Right lobe of liver (tissue), 6 donors: ENCODE measurements around the gene DNAAF8. TPM values are rescaled to one million over a fixed set of nuclear protein-coding genes. Genes with fewer than 3 reads are reported as not detected.

Experiments
- ATAC-seq, 4 donors: fragments of 200-7000 bp; cut with Tn5 transposase; one replicate each; pipeline ENCODE4 v1.9.1; 2020; ENCODE audit warnings: mild to moderate bottlenecking in 4 of 4, moderate library complexity in 4 of 4
- DNase-seq, 3 donors: peaks; one replicate each; pipeline ENCODE4 v3.0.0-alpha.2; 2020
- H3K27ac ChIP-seq, 3 donors: fragments of 200-600 bp; one replicate each; pipeline ENCODE4 v1.8.0; 2022
- H3K27me3 ChIP-seq, 2 donors: fragments of 200-600 bp; one replicate each; pipeline ENCODE4 v1.8.0; 2022
- H3K36me3 ChIP-seq, 4 donors: fragments of 200-600 bp; sonication (generic) in 1 of 4; one replicate each; pipeline versions ENCODE4 v1.5.1 to v1.8.0; 2017 to 2022; ENCODE audit warnings: control low read depth in 1 of 4
- H3K4me1 ChIP-seq, 4 donors: fragments of 200-600 bp; sonication (generic) in 1 of 4; one replicate each; pipeline versions ENCODE4 v1.5.1 to v1.8.0; 2017 to 2022; ENCODE audit warnings: control low read depth in 1 of 4
- H3K4me3 ChIP-seq, 3 donors: fragments of 200-600 bp; one replicate each; pipeline ENCODE4 v1.8.0; 2022
- H3K9me3 ChIP-seq, 4 donors: fragments of 200-600 bp; sonication (generic) in 1 of 4; one replicate each; pipeline versions ENCODE4 v1.5.1 to v1.8.0; 2017 to 2022; ENCODE audit warnings: control low read depth in 1 of 4
- POLR2A ChIP-seq: fragments of 450-650 bp; IDR thresholded peaks from one replicate; pipeline ENCODE4 v1.6.1; 2017; ENCODE audit warnings: antibody characterized with exemption, mild to moderate bottlenecking
- WGBS: methylation state at CpG from one replicate; pipeline ENCODE4 v1.1.6; 2018; ENCODE audit warnings: low coverage, low lambda C conversion rate; ENCODE audit not compliant: insufficient coverage; ENCODE audit errors: missing lambda C conversion rate; 5-methylcytosine and 5-hydroxymethylcytosine counted together
- intact Hi-C, 2 donors: fragments of 100-400 bp; cut with DNase I; formaldehyde crosslinking; loops; one replicate each; pipeline versions ENCODE4 v1.11.2 to v1.14.1; 2022
- total RNA-seq, 6 experiments: library from RNA; depleted of rRNA in 2 of 6; stranded (reverse); fragments of >200 nt in 2 of 6; fragmentation: NEBNext Ultra II Directional in 3 of 6; extraction: Animal tissue kit (Norgen Biotek cat#: 25700) in 3 of 6; gene quantifications; one replicate each; pipeline versions ENCODE4 v1.1.0 to v1.2.4, GENCODE V29; 2016 to 2023
- TF ChIP-seq, protein P1 (sequence below), 4 donors: fragments of 200-600 bp in 3 of 4; fragments of 450-650 bp in 1 of 4; IDR thresholded peaks; one replicate each; pipeline versions ENCODE4 v1.5.1 to v1.8.0; 2016 to 2022; ENCODE audit warnings: antibody characterized with exemption in 4 of 4, mild to moderate bottlenecking in 2 of 4
- donor health status: DM: no; HTN: yes; CAD: no.
- donor health status: DM: no; HTN: no; CAD: no.
- donor health status: DM: no; HTN: no; CAD: no.
- donor health status: DM: no; HTN: yes; CAD: no.
- donor health status: DM: no; HTN: yes; CAD: no.

The DNAAF8 gene
- total RNA-seq, 6 experiments from 2014 or later: 0.12 to 0.92 (median 0.42) TPM; not detected in 1

DNA sequence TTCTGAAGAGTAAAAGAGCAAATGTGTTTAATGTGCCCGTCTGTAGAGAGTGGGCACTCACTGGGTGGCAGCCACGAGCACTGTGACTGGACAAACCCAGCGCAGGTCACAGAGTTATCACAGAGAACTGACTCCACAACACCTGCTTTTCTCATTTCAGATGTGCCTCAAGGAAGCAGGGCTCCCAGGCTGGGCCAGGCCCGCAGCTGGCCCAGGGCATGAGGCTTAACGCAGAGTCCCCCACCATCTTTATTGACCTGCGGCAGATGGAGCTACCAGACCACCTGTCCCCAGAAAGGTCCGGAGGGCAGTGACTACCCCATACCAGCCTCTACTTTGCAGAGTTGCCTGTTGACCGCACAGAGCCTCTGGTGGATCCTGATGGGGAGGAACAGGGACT is 11.9 kb downstream of the DNAAF8 start:
- H3K4me1 ChIP-seq: no peaks in the 10 kb centered on the region
- peaks cover 0 to 6% (median 0%) of the 10 kb centered on the region in 4 donors for H3K36me3 ChIP-seq
- no peaks in the 10 kb centered on the region for H3K27me3 ChIP-seq
- no peak overlapping the region for H3K27ac ChIP-seq
- intact Hi-C loops: no loop called here
- H3K4me3 ChIP-seq: no peak overlapping the region
- DNase-seq (no peak), ATAC-seq (no peak)
- H3K9me3 ChIP-seq: no peaks in the 10 kb centered on the region
- TF ChIP-seq, protein P1, sequence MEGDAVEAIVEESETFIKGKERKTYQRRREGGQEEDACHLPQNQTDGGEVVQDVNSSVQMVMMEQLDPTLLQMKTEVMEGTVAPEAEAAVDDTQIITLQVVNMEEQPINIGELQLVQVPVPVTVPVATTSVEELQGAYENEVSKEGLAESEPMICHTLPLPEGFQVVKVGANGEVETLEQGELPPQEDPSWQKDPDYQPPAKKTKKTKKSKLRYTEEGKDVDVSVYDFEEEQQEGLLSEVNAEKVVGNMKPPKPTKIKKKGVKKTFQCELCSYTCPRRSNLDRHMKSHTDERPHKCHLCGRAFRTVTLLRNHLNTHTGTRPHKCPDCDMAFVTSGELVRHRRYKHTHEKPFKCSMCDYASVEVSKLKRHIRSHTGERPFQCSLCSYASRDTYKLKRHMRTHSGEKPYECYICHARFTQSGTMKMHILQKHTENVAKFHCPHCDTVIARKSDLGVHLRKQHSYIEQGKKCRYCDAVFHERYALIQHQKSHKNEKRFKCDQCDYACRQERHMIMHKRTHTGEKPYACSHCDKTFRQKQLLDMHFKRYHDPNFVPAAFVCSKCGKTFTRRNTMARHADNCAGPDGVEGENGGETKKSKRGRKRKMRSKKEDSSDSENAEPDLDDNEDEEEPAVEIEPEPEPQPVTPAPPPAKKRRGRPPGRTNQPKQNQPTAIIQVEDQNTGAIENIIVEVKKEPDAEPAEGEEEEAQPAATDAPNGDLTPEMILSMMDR (IDR thresholded peaks at IDR 0.05): no peak
- TF ChIP-seq POLR2A: no peak
- WGBS: 82% methylated on average over 2 of the region's 8 CpGs

DNA sequence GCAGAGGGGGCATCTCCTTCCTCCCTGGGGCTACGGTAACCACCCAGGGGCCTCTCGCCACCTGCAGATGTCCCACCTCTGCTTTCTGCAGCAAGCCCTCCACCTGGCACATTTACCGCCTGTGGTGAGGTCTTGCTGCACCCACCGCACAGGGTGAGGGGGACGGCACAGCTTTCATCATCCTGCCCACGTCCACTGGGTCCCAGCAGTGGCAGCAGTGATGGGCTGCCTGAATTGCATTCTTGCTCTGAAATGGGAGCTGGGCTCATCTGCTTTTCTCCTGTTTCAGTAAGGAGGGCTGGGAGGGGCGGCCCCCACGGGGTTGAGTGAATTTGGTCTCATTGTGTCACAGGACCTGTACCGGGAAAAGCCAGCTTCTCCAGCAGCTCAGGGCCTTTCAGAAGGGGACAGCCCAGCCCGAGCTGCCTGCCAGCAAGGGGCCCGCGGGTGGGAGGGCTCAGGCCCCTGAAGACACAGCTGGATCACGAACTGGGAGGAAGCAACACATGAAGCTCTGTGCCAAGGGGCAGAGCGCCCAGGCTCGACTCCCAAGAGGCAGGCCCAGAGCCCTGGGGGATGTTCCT is 12.7 kb downstream of the DNAAF8 start:
- WGBS: no CpG with 5 or more reads among the region's 15 CpGs
- no peaks in the 10 kb centered on the region for H3K4me1 ChIP-seq
- peak in 1 of 4 donors; percentile 12 for ATAC-seq
- no peak overlapping the region for H3K4me3 ChIP-seq
- H3K36me3 ChIP-seq: peaks cover 0 to 13% (median 4%) of the 10 kb centered on the region in 4 donors
- no peak overlapping the region for H3K27ac ChIP-seq
- H3K27me3 ChIP-seq: no peaks in the 10 kb centered on the region
- DNase-seq: no peak
- H3K9me3 ChIP-seq: no peaks in the 10 kb centered on the region
- intact Hi-C loops: no loop called here
- TF ChIP-seq, protein P1 (IDR thresholded peaks at IDR 0.05): no peak
- no peak for TF ChIP-seq POLR2A

GRCh38 chr16:4747906-4748681 is 13.8 kb downstream of the DNAAF8 start:
- no peaks in the 10 kb centered on the region for H3K4me1 ChIP-seq
- no peak overlapping the region for H3K4me3 ChIP-seq
- no peak overlapping the region for H3K27ac ChIP-seq
- TF ChIP-seq POLR2A: no peak
- TF ChIP-seq, protein P1 (IDR thresholded peaks at IDR 0.05): no peak
- intact Hi-C loops: no loop called here
- 70% methylated on average over 10 of the region's 14 CpGs for WGBS
- peaks cover 0 to 23% (median 11%) of the 10 kb centered on the region in 4 donors for H3K36me3 ChIP-seq
- H3K27me3 ChIP-seq: no peaks in the 10 kb centered on the region
- DNase-seq (no peak), ATAC-seq (no peak)
- H3K9me3 ChIP-seq: no peaks in the 10 kb centered on the region

DNA sequence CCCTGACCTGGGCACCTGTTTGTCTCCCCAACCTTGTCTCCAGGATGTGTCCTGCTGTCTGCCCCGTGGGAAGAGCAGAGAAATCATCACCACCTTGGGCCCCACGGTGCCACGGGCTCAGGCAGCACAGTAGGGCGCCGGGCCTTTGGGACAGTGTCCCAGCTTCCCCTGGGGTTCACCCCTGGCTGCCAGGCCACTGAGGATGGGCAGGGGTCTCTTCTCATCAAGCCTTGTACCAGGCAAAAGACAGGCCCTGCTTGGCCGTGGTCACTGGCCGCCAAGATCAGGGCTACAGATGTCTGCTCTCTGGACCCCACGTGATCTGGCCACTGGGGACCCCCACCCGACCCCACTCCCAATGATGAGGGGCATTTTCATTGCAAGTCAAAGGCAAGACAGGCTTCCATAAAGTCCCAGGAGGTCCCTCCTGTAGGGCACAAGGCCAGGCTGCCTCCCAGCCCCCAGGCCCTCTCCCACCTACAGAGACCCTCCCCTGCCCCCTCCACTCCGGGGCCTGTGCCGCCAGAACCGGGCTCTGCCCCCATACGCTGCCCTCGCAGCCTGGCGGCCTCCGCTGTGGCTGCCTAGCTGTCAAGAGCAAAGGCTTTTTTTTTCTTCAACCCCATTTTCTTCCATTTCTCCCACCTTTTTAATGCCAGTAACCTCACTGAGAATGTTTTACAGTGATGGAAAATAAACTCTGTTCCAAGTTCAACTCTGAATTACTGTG is 14.5 kb downstream of the DNAAF8 start:
- intact Hi-C loops: no loop called here
- no peak overlapping the region for H3K27ac ChIP-seq
- no peak overlapping the region for H3K4me3 ChIP-seq
- H3K4me1 ChIP-seq: no peaks in the 10 kb centered on the region
- H3K9me3 ChIP-seq: no peaks in the 10 kb centered on the region
- TF ChIP-seq, protein P1 (IDR thresholded peaks at IDR 0.05): no peak
- no peak for TF ChIP-seq POLR2A
- WGBS: no CpG with 5 or more reads among the region's 16 CpGs
- H3K36me3 ChIP-seq: peaks cover 0 to 28% (median 11%) of the 10 kb centered on the region in 4 donors
- no peaks in the 10 kb centered on the region for H3K27me3 ChIP-seq
- DNase-seq (no peak), ATAC-seq (no peak)
